CD8-positive, alpha-beta memory T cell (primary cell): ENCODE measurements around the gene SCN8A. TPM values are rescaled to one million over a fixed set of nuclear protein-coding genes. Genes with fewer than 3 reads are reported as not detected.
A peak's percentile ranks its signal among the peaks of the same experiment; 100 is the strongest.

Experiments
- CTCF ChIA-PET: fragments of 350-600 bp; sonication (Branson Sonifier 250); formaldehyde crosslinking; loops from one replicate; lab custom pipeline; 2021; ENCODE audit warnings: antibody characterized with exemption; lab: Charles Lee
- POLR2A ChIA-PET: fragments of 350-600 bp; sonication (Branson Sonifier 250); formaldehyde crosslinking; loops from one replicate; lab custom pipeline; 2021; ENCODE audit warnings: antibody characterized with exemption; lab: Charles Lee
- DNase-seq, 5 donors: peaks; one replicate each; pipeline versions ENCODE4 v3.0.0 to v3.0.0-alpha.2; 2020 to 2022; ENCODE audit warnings: mixed read lengths in 1 of 5
- H3K27ac ChIP-seq: one replicate; pipeline ENCODE4 v1.7.0; 2013; ENCODE audit warnings: low read depth, mild to moderate bottlenecking, low read length, moderate library complexity
- H3K27me3 ChIP-seq: 2 replicates; pipeline ENCODE4 v1.7.0; 2013; ENCODE audit warnings: low read length, mild to moderate bottlenecking; ENCODE audit not compliant: insufficient read depth, poor library complexity, severe bottlenecking
- H3K36me3 ChIP-seq: 2 replicates; pipeline ENCODE4 v1.7.0; 2013; ENCODE audit warnings: mild to moderate bottlenecking, low read length, moderate library complexity; ENCODE audit not compliant: insufficient read depth
- H3K4me1 ChIP-seq: 2 replicates; pipeline ENCODE4 v1.7.0; 2013; ENCODE audit warnings: mild to moderate bottlenecking, low read length, moderate library complexity; ENCODE audit not compliant: insufficient read depth
- H3K4me3 ChIP-seq: 2 replicates; pipeline ENCODE4 v1.7.0; 2013; ENCODE audit warnings: mild to moderate bottlenecking, low read length
- H3K9me3 ChIP-seq: 2 replicates; pipeline ENCODE4 v1.7.0; 2013; ENCODE audit warnings: mild to moderate bottlenecking, low read length
- H3K27ac Mint-ChIP-seq, 8 donors: one replicate each; pipeline ENCODE4 v1.8.0; 2020 to 2021; ENCODE audit warnings: mixed read lengths in 8 of 8, mild to moderate bottlenecking in 6 of 8, inconsistent platforms in 3 of 8, moderate library complexity in 3 of 8
- H3K27me3 Mint-ChIP-seq, 2 donors: one replicate each; pipeline ENCODE4 v1.8.0; 2020 to 2021; ENCODE audit warnings: mixed read lengths in 2 of 2, mild to moderate bottlenecking in 1 of 2, moderate library complexity in 1 of 2
- H3K36me3 Mint-ChIP-seq, 3 donors: one replicate each; pipeline ENCODE4 v1.8.0; 2020 to 2021; ENCODE audit warnings: mixed read lengths in 3 of 3, inconsistent platforms in 1 of 3, mild to moderate bottlenecking in 1 of 3
- H3K4me1 Mint-ChIP-seq, 3 donors: one replicate each; pipeline ENCODE4 v1.8.0; 2020 to 2021; ENCODE audit warnings: mixed read lengths in 3 of 3, inconsistent platforms in 1 of 3, mild to moderate bottlenecking in 1 of 3
- H3K4me3 Mint-ChIP-seq, 7 donors: one replicate each; pipeline ENCODE4 v1.8.0; 2020 to 2021; ENCODE audit warnings: mixed read lengths in 7 of 7, mild to moderate bottlenecking in 6 of 7, moderate library complexity in 4 of 7, inconsistent platforms in 2 of 7
- H3K9me3 Mint-ChIP-seq, 5 donors: one replicate each; pipeline ENCODE4 v1.8.0; 2020 to 2022; ENCODE audit warnings: mixed read lengths in 5 of 5, mild to moderate bottlenecking in 3 of 5, moderate library complexity in 2 of 5, inconsistent platforms in 1 of 5
- polyA plus RNA-seq: library from polyadenylated mRNA; unstranded; fragments of 300-500 nt; fragmentation: Illumina TruSeq; gene quantifications from one replicate; pipeline ENCODE4 v1.2.3, GENCODE V29; 2021
- total RNA-seq, 2 experiments: library from RNA; stranded (reverse); gene quantifications; one replicate each; pipeline ENCODE4 v1.2.3, GENCODE V29; 2021

SCN8A gene
- total and polyA plus RNA-seq, 3 experiments from 2014 or later = 0.66 to 1.1 (median 0.83) TPM

DNA sequence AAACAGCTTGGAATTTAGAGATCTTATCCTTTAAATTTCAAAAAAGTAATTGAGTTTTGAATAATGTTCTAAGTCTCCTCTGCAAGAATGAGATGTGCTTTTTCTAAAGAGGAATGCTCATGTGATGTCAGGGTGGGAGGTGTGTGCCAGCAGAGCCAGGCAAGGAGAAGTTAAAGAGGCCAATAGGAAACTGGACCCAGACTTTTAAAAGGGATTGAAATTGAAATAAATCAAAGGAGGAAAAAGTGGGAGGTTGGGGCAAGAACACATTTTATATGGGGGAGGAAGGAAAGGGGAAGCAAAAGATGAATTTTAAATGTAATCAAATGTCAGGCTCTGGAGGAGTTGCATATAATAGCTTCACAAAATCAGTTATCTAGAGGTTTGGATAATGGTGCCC is 131.4 kb downstream of the SCN8A start:
- no peaks in the 10 kb centered on the region for H3K9me3 ChIP-seq
- Mint-ChIP-seq H3K27ac (no peak overlapping the region), H3K36me3 (no peaks in the 10 kb centered on the region), H3K27me3 (peaks cover 13 to 35% of the 10 kb centered on the region in 2 donors), H3K9me3 (peaks cover 0 to 1% (median 0%) of the 10 kb centered on the region in 5 donors), H3K4me1 (peaks cover 9 to 15% (median 9%) of the 10 kb centered on the region in 3 donors), H3K4me3 (peak overlapping the region in 1 of 7 donors; percentile 6)
- no peaks in the 10 kb centered on the region for H3K4me1 ChIP-seq
- H3K27ac ChIP-seq = no peak overlapping the region
- POLR2A ChIA-PET = no interaction called here
- no peaks in the 10 kb centered on the region for H3K36me3 ChIP-seq
- no peak overlapping the region for H3K4me3 ChIP-seq
- CTCF ChIA-PET = no interaction called here
- H3K27me3 ChIP-seq = peaks cover 7% of the 10 kb centered on the region
- no peak for DNase-seq

DNA sequence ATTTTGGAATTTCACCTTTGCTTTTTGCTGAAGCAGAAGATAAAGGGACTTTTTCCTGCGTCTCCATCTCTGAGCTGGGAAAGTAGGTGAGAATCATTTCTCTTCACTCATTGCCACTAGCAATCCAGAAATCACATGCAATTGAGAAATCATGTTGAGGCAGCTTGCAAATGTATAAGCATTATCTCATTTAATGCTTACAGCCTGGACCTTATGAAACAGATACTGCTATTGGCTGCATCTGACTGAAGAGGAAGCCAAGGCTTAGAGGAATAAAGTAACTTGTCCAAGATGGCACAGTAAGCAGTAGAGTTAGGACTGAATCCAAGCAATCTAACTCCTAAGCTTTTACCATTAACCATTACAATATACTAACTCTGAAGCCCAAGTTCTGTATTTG is 135.1 kb downstream of the SCN8A start:
- H3K4me3 ChIP-seq = no peak overlapping the region
- H3K27me3 Mint-ChIP-seq = peaks cover 9 to 31% of the 10 kb centered on the region in 2 donors
- no peaks in the 10 kb centered on the region for H3K36me3 Mint-ChIP-seq
- H3K27me3 ChIP-seq = peaks cover 7% of the 10 kb centered on the region
- no peaks in the 10 kb centered on the region for H3K9me3 ChIP-seq
- H3K4me3 Mint-ChIP-seq = no peak overlapping the region
- H3K27ac Mint-ChIP-seq = no peak overlapping the region
- no peaks in the 10 kb centered on the region for H3K36me3 ChIP-seq
- no peaks in the 10 kb centered on the region for H3K4me1 ChIP-seq
- ChIA-PET POLR2A (no interaction called here), CTCF (no interaction called here)
- H3K27ac ChIP-seq = no peak overlapping the region
- H3K4me1 Mint-ChIP-seq = peaks cover 7 to 13% (median 8%) of the 10 kb centered on the region in 3 donors
- DNase-seq = no peak
- H3K9me3 Mint-ChIP-seq = peaks cover 0 to 3% (median 0%) of the 10 kb centered on the region in 5 donors

DNA sequence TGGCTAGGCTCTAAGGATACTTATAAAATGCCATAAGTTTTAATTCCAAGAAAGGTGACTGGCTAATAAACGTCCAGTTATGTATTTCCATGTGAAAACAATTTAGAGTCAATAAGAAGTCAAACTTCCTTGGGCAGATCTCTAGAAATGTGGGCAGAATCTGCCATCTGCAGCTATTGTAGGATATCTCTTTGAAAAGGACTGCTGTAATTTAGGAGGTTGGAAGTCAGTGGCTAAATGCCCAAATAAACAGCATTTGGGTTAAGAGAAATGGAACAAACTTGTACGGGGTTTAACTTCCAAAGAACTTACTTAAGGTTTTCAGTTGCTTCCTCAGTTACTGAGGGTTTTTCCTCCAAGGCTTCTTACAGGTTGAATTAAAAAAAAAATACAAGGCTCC is 135.9 kb downstream of the SCN8A start:
- no peak overlapping the region for H3K27ac Mint-ChIP-seq

DNA sequence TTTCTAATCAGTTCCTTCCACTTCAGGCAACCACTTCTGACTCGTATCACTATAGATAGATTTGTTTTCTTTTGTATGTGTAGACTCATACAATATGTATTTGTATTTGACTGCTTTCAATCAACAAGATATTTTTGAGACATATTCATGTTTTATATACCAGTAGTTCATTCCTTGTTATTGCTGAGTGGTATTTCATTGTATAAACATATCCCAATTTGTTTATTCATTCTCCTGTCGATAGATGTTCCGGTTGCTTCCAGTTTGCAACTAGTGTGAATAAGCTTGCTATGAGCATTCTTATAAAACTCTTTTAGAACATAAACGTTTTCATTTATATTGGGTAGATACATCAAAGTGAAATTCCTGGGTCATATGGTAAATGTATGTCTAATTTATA is 138.3 kb downstream of the SCN8A start:
- POLR2A ChIA-PET = no interaction called here
- CTCF ChIA-PET = no interaction called here
- Mint-ChIP-seq H3K4me1 (no peaks in the 10 kb centered on the region), H3K9me3 (peaks cover 7 to 18% (median 15%) of the 10 kb centered on the region in 5 donors), H3K4me3 (no peak overlapping the region), H3K36me3 (peaks cover 0 to 16% (median 0%) of the 10 kb centered on the region in 3 donors), H3K27ac (no peak overlapping the region), H3K27me3 (peaks cover 11 to 32% of the 10 kb centered on the region in 2 donors)
- no peaks in the 10 kb centered on the region for H3K9me3 ChIP-seq
- no peak for DNase-seq
- H3K36me3 ChIP-seq = no peaks in the 10 kb centered on the region
- H3K4me3 ChIP-seq = no peak overlapping the region
- no peaks in the 10 kb centered on the region for H3K4me1 ChIP-seq
- H3K27ac ChIP-seq = no peak overlapping the region
- no peaks in the 10 kb centered on the region for H3K27me3 ChIP-seq

More for the DNA sequence above, 135.9 kb downstream of the SCN8A start:
- no peak for DNase-seq
- H3K36me3 ChIP-seq = no peaks in the 10 kb centered on the region
- H3K36me3 Mint-ChIP-seq = no peaks in the 10 kb centered on the region
- H3K4me1 ChIP-seq = no peaks in the 10 kb centered on the region
- H3K4me3 Mint-ChIP-seq = no peak overlapping the region
- H3K9me3 Mint-ChIP-seq = peaks cover 0 to 3% (median 0%) of the 10 kb centered on the region in 5 donors
- peaks cover 9 to 29% of the 10 kb centered on the region in 2 donors for H3K27me3 Mint-ChIP-seq
- H3K4me3 ChIP-seq = no peak overlapping the region
- POLR2A ChIA-PET = no interaction called here
- H3K27me3 ChIP-seq = peaks cover 6% of the 10 kb centered on the region
- CTCF ChIA-PET = no interaction called here
- peaks cover 0 to 6% (median 3%) of the 10 kb centered on the region in 3 donors for H3K4me1 Mint-ChIP-seq
- H3K27ac ChIP-seq = no peak overlapping the region
- H3K9me3 ChIP-seq = no peaks in the 10 kb centered on the region

DNA sequence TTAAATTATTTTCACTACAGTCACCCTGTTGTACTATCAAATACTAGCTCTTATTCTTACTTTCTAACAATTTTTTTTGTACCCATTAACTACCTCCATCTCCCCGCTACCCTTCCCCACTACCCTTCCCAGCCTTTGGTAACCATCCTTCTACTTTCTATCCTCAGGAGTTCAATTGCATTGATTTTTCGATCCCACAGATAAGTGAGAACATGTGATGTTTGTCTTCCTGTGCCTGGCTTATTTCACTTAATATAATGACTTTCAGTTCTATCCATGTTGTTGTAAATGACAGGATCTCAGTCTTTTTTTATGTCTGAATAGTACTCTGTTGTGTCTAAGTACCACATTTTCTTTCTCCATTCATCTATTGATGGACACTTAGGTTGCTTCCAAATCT is 139.7 kb downstream of the SCN8A start:
- DNase-seq = no peak
- no peaks in the 10 kb centered on the region for H3K36me3 ChIP-seq
- H3K27me3 ChIP-seq = no peaks in the 10 kb centered on the region
- Mint-ChIP-seq H3K9me3 (peaks cover 7 to 18% (median 15%) of the 10 kb centered on the region in 5 donors), H3K36me3 (peaks cover 0 to 17% (median 2%) of the 10 kb centered on the region in 3 donors), H3K27me3 (peaks cover 14 to 41% of the 10 kb centered on the region in 2 donors), H3K4me3 (no peak overlapping the region), H3K27ac (no peak overlapping the region), H3K4me1 (no peaks in the 10 kb centered on the region)
- no peak overlapping the region for H3K27ac ChIP-seq
- H3K4me1 ChIP-seq = no peaks in the 10 kb centered on the region
- H3K9me3 ChIP-seq = no peaks in the 10 kb centered on the region
- H3K4me3 ChIP-seq = no peak overlapping the region
- ChIA-PET CTCF (no interaction called here), POLR2A (no interaction called here)

DNA sequence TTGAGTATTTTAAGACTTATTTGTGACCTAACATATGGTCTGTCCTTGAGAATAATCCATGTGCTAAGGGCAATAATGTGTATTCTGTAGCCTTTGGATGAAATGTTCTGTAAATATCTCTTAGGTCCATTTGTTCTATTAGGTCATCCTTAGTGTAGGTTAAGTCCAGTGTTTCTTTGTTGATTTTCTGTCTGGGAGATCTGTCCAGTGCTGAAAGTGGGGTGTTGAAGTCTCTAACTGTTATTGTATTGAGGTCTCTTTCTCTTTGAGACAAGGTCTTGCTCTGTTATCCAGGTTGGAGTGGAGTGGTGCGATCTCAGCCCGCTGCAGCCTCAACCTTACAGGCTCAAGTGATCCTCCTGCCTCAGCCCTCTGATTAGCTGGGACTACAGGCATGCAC is 149.5 kb downstream of the SCN8A start:
- Mint-ChIP-seq H3K4me1 (no peaks in the 10 kb centered on the region), H3K4me3 (no peak overlapping the region), H3K27ac (no peak overlapping the region), H3K9me3 (peaks cover 9 to 28% (median 22%) of the 10 kb centered on the region in 5 donors), H3K36me3 (peaks cover 0 to 24% (median 3%) of the 10 kb centered on the region in 3 donors), H3K27me3 (peaks cover 14 to 43% of the 10 kb centered on the region in 2 donors)
- DNase-seq = no peak
- no peak overlapping the region for H3K4me3 ChIP-seq
- H3K9me3 ChIP-seq = no peaks in the 10 kb centered on the region
- no peaks in the 10 kb centered on the region for H3K4me1 ChIP-seq
- H3K27me3 ChIP-seq = no peaks in the 10 kb centered on the region
- H3K36me3 ChIP-seq = no peaks in the 10 kb centered on the region
- H3K27ac ChIP-seq = no peak overlapping the region
- ChIA-PET CTCF (no interaction called here), POLR2A (no interaction called here)

DNA sequence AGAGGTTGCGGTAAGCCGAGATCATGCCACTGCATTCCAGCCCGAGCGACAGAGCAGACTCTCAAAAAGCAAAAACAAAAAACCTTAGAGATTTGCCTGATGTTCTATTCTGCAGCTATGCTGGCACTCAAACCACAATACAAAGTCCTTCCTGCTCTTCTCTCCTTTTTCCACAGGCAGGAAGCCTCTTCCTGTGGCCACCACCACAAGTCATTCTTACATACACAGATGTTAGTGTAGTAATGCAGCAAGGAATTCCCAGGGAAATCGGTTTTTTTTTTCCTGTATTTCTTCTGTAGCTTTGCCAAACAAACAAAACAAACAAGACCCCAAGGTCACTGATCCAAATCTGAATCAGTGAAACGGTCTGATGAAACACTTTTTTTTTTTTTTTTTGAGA is 153.2 kb downstream of the SCN8A start:
- peaks cover 9 to 28% (median 21%) of the 10 kb centered on the region in 5 donors for H3K9me3 Mint-ChIP-seq
- Histone ChIP-seq H3K9me3 (no peaks in the 10 kb centered on the region), H3K4me3 (no peak overlapping the region), H3K27ac (no peak overlapping the region), H3K27me3 (no peaks in the 10 kb centered on the region), H3K4me1 (no peaks in the 10 kb centered on the region), H3K36me3 (no peaks in the 10 kb centered on the region)
- H3K4me3 Mint-ChIP-seq = no peak overlapping the region
- ChIA-PET POLR2A (no interaction called here), CTCF (no interaction called here)
- no peak for DNase-seq
- peaks cover 10 to 34% of the 10 kb centered on the region in 2 donors for H3K27me3 Mint-ChIP-seq
- no peaks in the 10 kb centered on the region for H3K4me1 Mint-ChIP-seq
- H3K27ac Mint-ChIP-seq = no peak overlapping the region
- peaks cover 0 to 24% (median 5%) of the 10 kb centered on the region in 3 donors for H3K36me3 Mint-ChIP-seq

DNA sequence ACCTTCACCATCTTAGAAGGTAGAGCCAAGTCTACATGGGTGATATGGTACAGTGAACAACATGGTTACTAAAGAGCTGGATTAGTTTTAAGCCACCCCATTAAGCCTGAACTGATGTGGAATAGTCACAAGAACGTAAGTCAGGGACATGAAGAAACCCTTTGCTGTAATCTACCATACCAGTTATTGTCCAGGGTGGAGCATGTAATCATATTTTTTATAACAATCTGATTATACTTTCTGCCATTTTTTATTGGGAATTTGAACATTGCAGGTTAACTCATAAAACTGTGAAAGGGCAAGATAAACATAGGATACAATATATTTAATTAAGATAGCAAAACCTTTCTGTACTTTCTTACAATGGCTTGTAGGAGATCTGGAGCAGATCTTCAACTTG is 153.9 kb downstream of the SCN8A start:
- Mint-ChIP-seq H3K36me3 (peaks cover 0 to 24% (median 5%) of the 10 kb centered on the region in 3 donors), H3K27ac (no peak overlapping the region), H3K9me3 (peaks cover 9 to 24% (median 21%) of the 10 kb centered on the region in 5 donors), H3K27me3 (peaks cover 10 to 35% of the 10 kb centered on the region in 2 donors), H3K4me3 (no peak overlapping the region), H3K4me1 (no peaks in the 10 kb centered on the region)
- Histone ChIP-seq H3K4me3 (no peak overlapping the region), H3K27ac (no peak overlapping the region), H3K4me1 (no peaks in the 10 kb centered on the region), H3K9me3 (no peaks in the 10 kb centered on the region), H3K36me3 (no peaks in the 10 kb centered on the region), H3K27me3 (no peaks in the 10 kb centered on the region)
- ChIA-PET CTCF (no interaction called here), POLR2A (no interaction called here)
- DNase-seq = no peak
